Fibroblast of lung (primary cell): Measurements from ENCODE around the gene IFT57. TPM values are rescaled to one million over a fixed set of nuclear protein-coding genes. Genes with fewer than 3 reads are reported as not detected.

Experiments used
- DNase-seq, 2 donors: peaks; one replicate each; pipeline versions ENCODE4 v3.0.0 to v3.0.0-alpha.2; 2010; ENCODE audit warnings: low read depth in 2 of 2
- H2AFZ ChIP-seq: 2 replicates; pipeline ENCODE4 v1.5.1; 2012; ENCODE audit warnings: low read length, control low read depth, inconsistent platforms
- H3K27ac ChIP-seq: 2 replicates; pipeline ENCODE4 v1.5.1; 2011; ENCODE audit warnings: low read length, control low read depth; ENCODE audit not compliant: insufficient read depth
- H3K27me3 ChIP-seq: 2 replicates; pipeline ENCODE4 v1.5.1; 2011; ENCODE audit warnings: mild to moderate bottlenecking, low read length; ENCODE audit not compliant: control insufficient read depth, insufficient read depth
- H3K36me3 ChIP-seq: 2 replicates; pipeline ENCODE4 v1.5.1; 2011; ENCODE audit warnings: low read length; ENCODE audit not compliant: control insufficient read depth, insufficient read depth
- H3K4me1 ChIP-seq: 2 replicates; pipeline ENCODE4 v1.5.1; 2011; ENCODE audit warnings: low read length; ENCODE audit not compliant: control insufficient read depth, insufficient read depth; ENCODE audit errors: extremely low read depth
- H3K4me2 ChIP-seq: 2 replicates; pipeline ENCODE4 v1.5.1; 2011; ENCODE audit warnings: low read length, control low read depth; ENCODE audit not compliant: insufficient read depth; ENCODE audit errors: extremely low read depth
- H3K4me3 ChIP-seq, 4 experiments: fragments of 200-600 bp in 1 of 4; sonication (generic) in 1 of 4; replicated peaks in 1 of 4; 2 replicates each; pipeline ENCODE4 v1.5.1; 2011 to 2016; ENCODE audit warnings: low read length in 4 of 4, low read depth in 3 of 4, mild to moderate bottlenecking in 3 of 4, control low read depth in 2 of 4, inconsistent platforms in 1 of 4, mixed read lengths in 1 of 4; ENCODE audit not compliant: insufficient read depth in 1 of 4; ENCODE audit errors: control extremely low read depth in 1 of 4
- H3K79me2 ChIP-seq: 2 replicates; pipeline ENCODE4 v1.5.1; 2012; ENCODE audit warnings: mild to moderate bottlenecking, low read length, inconsistent platforms; ENCODE audit not compliant: control insufficient read depth, insufficient read depth
- H3K9ac ChIP-seq: 2 replicates; pipeline ENCODE4 v1.5.1; 2011; ENCODE audit warnings: mild to moderate bottlenecking, low read length, control low read depth; ENCODE audit not compliant: insufficient read depth
- H3K9me3 ChIP-seq: 2 replicates; pipeline ENCODE4 v1.5.1; 2012; ENCODE audit warnings: low read depth, low read length; ENCODE audit not compliant: control insufficient read depth, insufficient read depth
- H4K20me1 ChIP-seq: 2 replicates; pipeline ENCODE4 v1.5.1; 2011; ENCODE audit warnings: low read length; ENCODE audit not compliant: control insufficient read depth, insufficient read depth; ENCODE audit errors: extremely low read depth
- CTCF ChIP-seq, 2 donors: IDR thresholded peaks in 1 of 2; conservative IDR thresholded peaks in 1 of 2; 1 replicate in 1 of 2; 2 replicates in 1 of 2; pipeline ENCODE4 v1.5.1; 2011 to 2012; ENCODE audit warnings: low read length in 2 of 2, control low read depth in 1 of 2, inconsistent platforms in 1 of 2, low read depth in 1 of 2, mild to moderate bottlenecking in 1 of 2
- EZH2 ChIP-seq: IDR thresholded peaks from 2 replicates; pipeline ENCODE4 v1.5.1; 2012; ENCODE audit warnings: low read length, control low read depth, mild to moderate bottlenecking; ENCODE audit errors: missing control alignments
- polyA plus RNA-seq, 2 donors: library from polyadenylated mRNA; depleted of rRNA in 1 of 2; stranded (reverse) in 1 of 2; unstranded in 1 of 2; fragments of >200 nt; gene quantifications; 2 replicates each; pipeline ENCODE4 v1.2.1, GENCODE V29; 2011 to 2012; ENCODE audit warnings: missing spikeins in 1 of 2
- total RNA-seq: library from RNA; depleted of rRNA; stranded (reverse); fragments of >200 nt; gene quantifications from 2 replicates; pipeline ENCODE4 v1.2.1, GENCODE V29; 2014

The IFT57 gene
- total and polyA plus RNA-seq, 2 donors (not counting 1 experiment from before 2014, with no cell fraction given) = 55.5 to 60.3 TPM

- H3K9me3 ChIP-seq = no peaks in the 10 kb centered on the region
- H4K20me1 ChIP-seq = no peaks in the 10 kb centered on the region
- no peak overlapping the region for H3K4me2 ChIP-seq
- TF ChIP-seq CTCF (conservative IDR thresholded peaks at IDR 0.05 in 1 of 2, IDR thresholded peaks at IDR 0.05 in 1 of 2; ENCODE audit: low read depth in 1 of 2, low read length in 2 of 2) = no peak
- H3K79me2 ChIP-seq = no peaks in the 10 kb centered on the region
- peak in 1 of 2 donors; percentile 41 for DNase-seq
- H3K36me3 ChIP-seq = no peaks in the 10 kb centered on the region
- H3K27ac ChIP-seq = no peak overlapping the region
- no peaks in the 10 kb centered on the region for H3K4me1 ChIP-seq
- H2AFZ ChIP-seq = no peak overlapping the region
- no peaks in the 10 kb centered on the region for H3K27me3 ChIP-seq
- H3K9ac ChIP-seq = no peak overlapping the region
- H3K4me3 ChIP-seq = no peak overlapping the region
Observed at GRCh38 chr3:108117241-108117775, 104.9 kb downstream of the IFT57 start.

- no peaks in the 10 kb centered on the region for H3K79me2 ChIP-seq
- no peak for DNase-seq
- H3K9ac ChIP-seq = no peak overlapping the region
- no peaks in the 10 kb centered on the region for H4K20me1 ChIP-seq
- H3K4me1 ChIP-seq = no peaks in the 10 kb centered on the region
- no peaks in the 10 kb centered on the region for H3K9me3 ChIP-seq
- H3K4me3 ChIP-seq = no peak overlapping the region
- H3K27ac ChIP-seq = no peak overlapping the region
- H3K27me3 ChIP-seq = no peaks in the 10 kb centered on the region
- no peak overlapping the region for H3K4me2 ChIP-seq
- H2AFZ ChIP-seq = no peak overlapping the region
- no peak for TF ChIP-seq CTCF (conservative IDR thresholded peaks at IDR 0.05 in 1 of 2, IDR thresholded peaks at IDR 0.05 in 1 of 2; ENCODE audit: low read depth in 1 of 2, low read length in 2 of 2)
- no peak for TF ChIP-seq EZH2
- H3K36me3 ChIP-seq = no peaks in the 10 kb centered on the region
Observed at GRCh38 chr3:108114423-108115065, 107.7 kb downstream of the IFT57 start.

GRCh38 chr3:108113975-108114374, 108.2 kb downstream of the IFT57 start:
- Histone ChIP-seq H3K9me3 (no peaks in the 10 kb centered on the region), H3K4me2 (no peak overlapping the region), H2AFZ (no peak overlapping the region), H3K4me3 (no peak overlapping the region), H3K79me2 (no peaks in the 10 kb centered on the region), H3K27ac (no peak overlapping the region), H3K4me1 (no peaks in the 10 kb centered on the region), H4K20me1 (no peaks in the 10 kb centered on the region), H3K27me3 (no peaks in the 10 kb centered on the region), H3K36me3 (no peaks in the 10 kb centered on the region), H3K9ac (no peak overlapping the region)
- no peak for DNase-seq
- TF ChIP-seq EZH2 = no peak
